Measurements from ENCODE around the gene ATXN2L. TPM values are rescaled to one million over a fixed set of nuclear protein-coding genes. Genes with fewer than 3 reads are reported as not detected.

ATXN2L gene
- total and polyA plus RNA-seq, 2 of the 4 experiments (the other 2 are of a cell fraction), result 12.9 to 58.8 TPM

- H3K36me3 ChIP-seq (ENCODE audit: control insufficient read depth, insufficient read depth, low read length), result peaks cover 66% of the 10 kb centered on the region
- no peak for TF ChIP-seq POLR2A (IDR thresholded peaks at IDR 0.05; ENCODE audit: low read depth, low read length)
- no peak for TF ChIP-seq BHLHE40 (IDR thresholded peaks at IDR 0.05; ENCODE audit: low read depth, low read length)
- TF ChIP-seq USF2 (IDR thresholded peaks at IDR 0.05; ENCODE audit: low read depth, low read length), result no peak
- no peak for TF ChIP-seq SMC3 (IDR thresholded peaks at IDR 0.05; ENCODE audit: low read depth, low read length)
- no peak for TF ChIP-seq RAD21 (IDR thresholded peaks at IDR 0.05; ENCODE audit: low read length)
- TF ChIP-seq CTCF (conservative IDR thresholded peaks at IDR 0.05; ENCODE audit: low read depth, low read length), result no peak
- TF ChIP-seq CHD1 (IDR thresholded peaks at IDR 0.05; ENCODE audit: low read depth, low read length), result no peak
- no peak for TF ChIP-seq MXI1 (IDR thresholded peaks at IDR 0.05; ENCODE audit: borderline replicate concordance, low read depth, low read length)
- no peak for TF ChIP-seq ELK1 (IDR thresholded peaks at IDR 0.05; ENCODE audit: borderline replicate concordance, low read depth, low read length)
- no peak for TF ChIP-seq NFE2L2 (IDR thresholded peaks at IDR 0.05; ENCODE audit: low read depth, low read length)
- no peak for TF ChIP-seq FOS (IDR thresholded peaks at IDR 0.05; ENCODE audit: low read depth, low read length)
- TF ChIP-seq RCOR1 (IDR thresholded peaks at IDR 0.05; ENCODE audit: insufficient replicate concordance, low read length), result no peak
- no peak for TF ChIP-seq RFX5 (IDR thresholded peaks at IDR 0.05; ENCODE audit: low read depth, low read length)
- no peak for TF ChIP-seq CEBPB (IDR thresholded peaks at IDR 0.05; ENCODE audit: low read depth, low read length)
- TF ChIP-seq MAFK (IDR thresholded peaks at IDR 0.05; ENCODE audit: low read depth, low read length), result no peak
Observed at GRCh38 chr16:28837672-28838557, 15.1 kb downstream of the ATXN2L start.

More at GRCh38 chr16:28837672-28838557, 15.1 kb downstream of the ATXN2L start:
- Histone ChIP-seq H3K27ac (ENCODE audit: insufficient read depth, low read length) (no peak overlapping the region), H3K9me3 (ENCODE audit: control insufficient read depth, insufficient read depth, low read length) (no peaks in the 10 kb centered on the region), H3K4ac (ENCODE audit: low read depth, low read length) (no peak overlapping the region), H3K18ac (ENCODE audit: low read depth, low read length) (no peak overlapping the region), H3K27me3 (ENCODE audit: control insufficient read depth, insufficient read depth, low read length) (no peaks in the 10 kb centered on the region), H4K8ac (ENCODE audit: low read depth in 2 of 2, low read length in 2 of 2) (no peak overlapping the region), H4K5ac (ENCODE audit: low read depth, low read length) (no peak overlapping the region), H2BK15ac (ENCODE audit: low read depth, low read length) (no peak overlapping the region), H4K91ac (ENCODE audit: insufficient read depth, low read depth, low read length) (no peak overlapping the region), H3K9me1 (ENCODE audit: insufficient read depth, low read length) (no peaks in the 10 kb centered on the region), H3K4me1 (ENCODE audit: control insufficient read depth, insufficient read depth, low read length) (no peaks in the 10 kb centered on the region), H2AK9ac (replicated peaks; ENCODE audit: low read depth, low read length, poor library complexity) (no peak overlapping the region), H2AFZ (replicated peaks; ENCODE audit: low read length, poor library complexity) (no peak overlapping the region), H3K9ac (ENCODE audit: low read depth, low read length) (no peak overlapping the region), H3K4me3 (ENCODE audit: insufficient read depth, low read depth, low read length) (no peak overlapping the region), H3K14ac (replicated peaks; ENCODE audit: low read depth, low read length) (no peak overlapping the region), H3K56ac (ENCODE audit: extremely low read depth, insufficient read depth, low read length) (no peak overlapping the region), H2BK20ac (ENCODE audit: low read depth, low read length) (no peak overlapping the region), H2AK5ac (ENCODE audit: low read depth, low read length) (no peak overlapping the region), H3K79me1 (ENCODE audit: low read depth in 1 of 2, low read length in 2 of 2) (peaks cover 7 to 21% of the 10 kb centered on the region in 2 experiments), H3K4me2 (ENCODE audit: low read depth, low read length) (no peak overlapping the region), H4K20me1 (ENCODE audit: insufficient read depth, low read length) (peaks cover 26% of the 10 kb centered on the region; the same call in 1 of the 2 replicates), H2BK5ac (ENCODE audit: low read depth, low read length, poor library complexity, severe bottlenecking) (no peak overlapping the region), H3K23ac (ENCODE audit: low read depth, low read length) (no peak overlapping the region), H2BK120ac (ENCODE audit: low read depth, low read length) (no peak overlapping the region)
- CTCF ChIA-PET, result no interaction called here
- intact Hi-C loops (cut with micrococcal nuclease) (no loop called here), in situ Hi-C loops (cut with MboI; ENCODE audit: low sequenced_read_pairs) (no loop called here), dilution Hi-C loops (cut with HindIII; ENCODE audit: low sequenced_read_pairs, unreplicated experiment) (no loop called here)
- POLR2A ChIA-PET (ENCODE audit: unreplicated experiment), result no interaction called here
- ATAC-seq (ENCODE audit: low read depth) (no peak), DNase-seq (no peak)
- BruUV-seq (replicated peaks), result no TSS peak
- 100% methylated on average over 2 of the region's 7 CpGs; no CpG with 5 or more reads in 1 of the 2 experiments for WGBS, 2 experiments (ENCODE audit: extremely low coverage in 2 of 2, insufficient read length in 1 of 2)

Measured in IMR-90 (cell line).